ENCODE measurements around the gene CYB5B. TPM values are rescaled to one million over a fixed set of nuclear protein-coding genes. Genes with fewer than 3 reads are reported as not detected.

The CYB5B gene
- total and polyA plus RNA-seq, 2 donors (not counting 3 experiments of a cell fraction or from before 2014, with no cell fraction given): 175 to 176 TPM

DNA sequence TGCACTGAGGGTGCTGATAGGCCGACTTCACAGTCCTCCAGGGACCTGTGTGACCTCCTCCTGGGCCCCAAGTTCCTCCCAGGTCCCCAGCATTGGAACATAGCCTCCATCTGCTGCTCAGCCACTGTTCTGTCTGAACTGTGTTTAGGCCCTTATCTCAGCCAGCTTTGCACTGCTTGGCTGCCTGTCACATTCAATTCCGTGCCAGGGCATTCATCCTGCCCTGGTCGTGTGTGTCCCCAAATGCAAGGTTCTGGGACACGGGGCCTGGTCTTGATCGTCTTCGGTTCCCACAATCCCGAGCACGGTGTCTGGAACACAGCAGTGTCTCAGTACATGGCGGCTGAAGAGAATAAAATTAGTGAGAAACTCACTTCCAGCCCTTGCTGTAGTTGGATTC lies 71.4 kb downstream of the CYB5B start:
- no peak for FAIRE-seq
- Histone ChIP-seq H3K4me1 (ENCODE audit: control insufficient read depth, extremely low read depth, insufficient read depth, low read length) (no peaks in the 10 kb centered on the region), H3K9ac (replicated peaks; ENCODE audit: extremely low read depth, insufficient read depth, low read length) (no peak overlapping the region), H3K9me3 (replicated peaks; ENCODE audit: control insufficient read depth, insufficient read depth, low read length) (no peaks in the 10 kb centered on the region), H3K27ac (ENCODE audit: insufficient read depth, low read depth, low read length) (no peak overlapping the region), H3K4me3 (replicated peaks in 1 of 3; ENCODE audit: insufficient read depth in 1 of 3, low read depth in 1 of 3, low read length in 3 of 3) (no peak overlapping the region), H3K27me3 (ENCODE audit: control insufficient read depth in 2 of 2, insufficient read depth in 2 of 2, low read length in 2 of 2) (peaks cover 0 to 2% of the 10 kb centered on the region in 2 experiments), H3K79me2 (ENCODE audit: control insufficient read depth, insufficient read depth, low read length) (no peaks in the 10 kb centered on the region), H3K4me2 (ENCODE audit: insufficient read depth, low read length) (no peak overlapping the region), H3K36me3 (ENCODE audit: control insufficient read depth in 2 of 2, extremely low read depth in 1 of 2, insufficient read depth in 2 of 2, low read length in 2 of 2) (no peaks in the 10 kb centered on the region), H2AFZ (ENCODE audit: low read depth, low read length) (no peak overlapping the region), H3K9me1 (replicated peaks; ENCODE audit: control insufficient read depth, extremely low read depth, insufficient read depth, low read length) (no peaks in the 10 kb centered on the region), H4K20me1 (replicated peaks; ENCODE audit: control insufficient read depth, extremely low read depth, insufficient read depth, low read length) (no peaks in the 10 kb centered on the region)
- BruUV-seq (replicated peaks): no TSS peak
- dilution Hi-C loops (cut with MboI; ENCODE audit: extremely low pct_ligation_motif_present, low sequenced_read_pairs): no loop called here
- TF ChIP-seq POLR2A (IDR thresholded peaks at IDR 0.05; ENCODE audit: low read depth, low read length) (no peak), JUN (IDR thresholded peaks at IDR 0.05; ENCODE audit: borderline replicate concordance, insufficient read depth, insufficient read length, low read depth) (no peak), MYC (IDR thresholded peaks at IDR 0.05; ENCODE audit: low read depth, low read length) (no peak), POLR2AphosphoS5 (IDR thresholded peaks at IDR 0.05; ENCODE audit: insufficient read depth, low read depth, low read length) (no peak), FOS (IDR thresholded peaks at IDR 0.05; ENCODE audit: borderline replicate concordance, insufficient read depth, low read length) (no peak)
- TF ChIP-seq, protein P1, sequence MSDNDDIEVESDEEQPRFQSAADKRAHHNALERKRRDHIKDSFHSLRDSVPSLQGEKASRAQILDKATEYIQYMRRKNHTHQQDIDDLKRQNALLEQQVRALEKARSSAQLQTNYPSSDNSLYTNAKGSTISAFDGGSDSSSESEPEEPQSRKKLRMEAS (IDR thresholded peaks at IDR 0.05; ENCODE audit: insufficient read depth, insufficient read length): no peak
- TF ChIP-seq, protein P2, sequence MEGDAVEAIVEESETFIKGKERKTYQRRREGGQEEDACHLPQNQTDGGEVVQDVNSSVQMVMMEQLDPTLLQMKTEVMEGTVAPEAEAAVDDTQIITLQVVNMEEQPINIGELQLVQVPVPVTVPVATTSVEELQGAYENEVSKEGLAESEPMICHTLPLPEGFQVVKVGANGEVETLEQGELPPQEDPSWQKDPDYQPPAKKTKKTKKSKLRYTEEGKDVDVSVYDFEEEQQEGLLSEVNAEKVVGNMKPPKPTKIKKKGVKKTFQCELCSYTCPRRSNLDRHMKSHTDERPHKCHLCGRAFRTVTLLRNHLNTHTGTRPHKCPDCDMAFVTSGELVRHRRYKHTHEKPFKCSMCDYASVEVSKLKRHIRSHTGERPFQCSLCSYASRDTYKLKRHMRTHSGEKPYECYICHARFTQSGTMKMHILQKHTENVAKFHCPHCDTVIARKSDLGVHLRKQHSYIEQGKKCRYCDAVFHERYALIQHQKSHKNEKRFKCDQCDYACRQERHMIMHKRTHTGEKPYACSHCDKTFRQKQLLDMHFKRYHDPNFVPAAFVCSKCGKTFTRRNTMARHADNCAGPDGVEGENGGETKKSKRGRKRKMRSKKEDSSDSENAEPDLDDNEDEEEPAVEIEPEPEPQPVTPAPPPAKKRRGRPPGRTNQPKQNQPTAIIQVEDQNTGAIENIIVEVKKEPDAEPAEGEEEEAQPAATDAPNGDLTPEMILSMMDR (IDR thresholded peaks at IDR 0.05; ENCODE audit: extremely low read depth in 1 of 2, insufficient read depth in 1 of 2, low read depth in 1 of 2, low read length in 2 of 2): no peak
- DNase-seq (ENCODE audit: low read depth, low spot score): no peak
- ChIA-PET POLR2A (no interaction called here), CTCF (interaction anchor here (0.6 to 2.2 kb wide), 11 partner anchors 10 to 105 kb away, joined by 3 to 10 read pairs (median 3); no protein-coding TSS in a partner anchor)
- intact Hi-C loops (cut with micrococcal nuclease): loop anchor here (5.0 kb wide), 1 partner anchor 71 kb away; the partner anchor contains the start of gene NFAT5

Measured in endothelial cell of umbilical vein (primary cell).